ENCODE results near the gene MMRN1.

The MMRN1 gene

GRCh38 chr4:89942811-89943210 lies 48.2 kb downstream of the MMRN1 start:
- Histone ChIP-seq H3K27me3 (replicated peaks; ENCODE audit: insufficient read depth, low read length) (no peaks in the 10 kb centered on the region), H3K9me2 (replicated peaks; ENCODE audit: insufficient read depth, low read length) (no peaks in the 10 kb centered on the region), H3K4me1 (ENCODE audit: low read length) (no peaks in the 10 kb centered on the region), H3F3A (ENCODE audit: insufficient read depth, low read length) (no peaks in the 10 kb centered on the region), H4K20me1 (ENCODE audit: insufficient read depth, low read length) (no peaks in the 10 kb centered on the region), H3K4me2 (ENCODE audit: low read depth, low read length) (no peak overlapping the region), H2AFZ (ENCODE audit: low read length) (no peak overlapping the region), H3K36me3 (replicated peaks; ENCODE audit: insufficient read depth, low read length) (no peaks in the 10 kb centered on the region), H3K79me2 (ENCODE audit: low read length) (no peaks in the 10 kb centered on the region), H3K9ac (ENCODE audit: low read length) (no peak overlapping the region), H3K27ac (ENCODE audit: low read length) (no peak overlapping the region), H3K9me3 (replicated peaks; ENCODE audit: insufficient read depth, low read length) (no peaks in the 10 kb centered on the region), H3K4me3 (ENCODE audit: low read length) (no peak overlapping the region)
- TF ChIP-seq CTCF (IDR thresholded peaks at IDR 0.05; ENCODE audit: low read length): no peak
- TF ChIP-seq EZH2 (optimal IDR thresholded peaks at IDR 0.05; ENCODE audit: low read depth, low read length): no peak
- no peak for TF ChIP-seq EZH2phosphoT487 (IDR thresholded peaks at IDR 0.05; ENCODE audit: low read length)
- DNase-seq: no peak

- no peaks in the 10 kb centered on the region for H3K4me1 ChIP-seq (ENCODE audit: low read length)
- TF ChIP-seq EZH2phosphoT487 (IDR thresholded peaks at IDR 0.05; ENCODE audit: low read length): no peak
- TF ChIP-seq CTCF (IDR thresholded peaks at IDR 0.05; ENCODE audit: low read length): peak; percentile 57
- no peak for TF ChIP-seq EZH2 (optimal IDR thresholded peaks at IDR 0.05; ENCODE audit: low read depth, low read length)
- no peaks in the 10 kb centered on the region for H3K9me2 ChIP-seq (replicated peaks; ENCODE audit: insufficient read depth, low read length)
- H3K36me3 ChIP-seq (replicated peaks; ENCODE audit: insufficient read depth, low read length): no peaks in the 10 kb centered on the region
- peak; percentile 31 for DNase-seq
- no peak overlapping the region for H3K9ac ChIP-seq (ENCODE audit: low read length)
- no peaks in the 10 kb centered on the region for H4K20me1 ChIP-seq (ENCODE audit: insufficient read depth, low read length)
- H3K4me3 ChIP-seq (ENCODE audit: low read length): no peak overlapping the region
- H3K27ac ChIP-seq (ENCODE audit: low read length): no peak overlapping the region
- H3K4me2 ChIP-seq (ENCODE audit: low read depth, low read length): no peak overlapping the region
- no peaks in the 10 kb centered on the region for H3K79me2 ChIP-seq (ENCODE audit: low read length)
- H3F3A ChIP-seq (ENCODE audit: insufficient read depth, low read length): no peaks in the 10 kb centered on the region
- H3K27me3 ChIP-seq (replicated peaks; ENCODE audit: insufficient read depth, low read length): no peaks in the 10 kb centered on the region
- H2AFZ ChIP-seq (ENCODE audit: low read length): no peak overlapping the region
- no peaks in the 10 kb centered on the region for H3K9me3 ChIP-seq (replicated peaks; ENCODE audit: insufficient read depth, low read length)
Observed at GRCh38 chr4:89949782-89950387, 55.2 kb downstream of the MMRN1 start.

GRCh38 chr4:89952458-89952857 lies 57.8 kb downstream of the MMRN1 start:
- no peak overlapping the region for H3K4me2 ChIP-seq (ENCODE audit: low read depth, low read length)
- H3F3A ChIP-seq (ENCODE audit: insufficient read depth, low read length): no peaks in the 10 kb centered on the region
- H3K9me2 ChIP-seq (replicated peaks; ENCODE audit: insufficient read depth, low read length): no peaks in the 10 kb centered on the region
- TF ChIP-seq EZH2phosphoT487 (IDR thresholded peaks at IDR 0.05; ENCODE audit: low read length) (no peak), CTCF (IDR thresholded peaks at IDR 0.05; ENCODE audit: low read length) (no peak), EZH2 (optimal IDR thresholded peaks at IDR 0.05; ENCODE audit: low read depth, low read length) (no peak)
- no peak overlapping the region for H3K9ac ChIP-seq (ENCODE audit: low read length)
- no peaks in the 10 kb centered on the region for H3K9me3 ChIP-seq (replicated peaks; ENCODE audit: insufficient read depth, low read length)
- H3K79me2 ChIP-seq (ENCODE audit: low read length): no peaks in the 10 kb centered on the region
- no peak for DNase-seq
- no peak overlapping the region for H3K4me3 ChIP-seq (ENCODE audit: low read length)
- no peaks in the 10 kb centered on the region for H3K36me3 ChIP-seq (replicated peaks; ENCODE audit: insufficient read depth, low read length)
- no peak overlapping the region for H2AFZ ChIP-seq (ENCODE audit: low read length)
- no peaks in the 10 kb centered on the region for H3K27me3 ChIP-seq (replicated peaks; ENCODE audit: insufficient read depth, low read length)
- no peaks in the 10 kb centered on the region for H4K20me1 ChIP-seq (ENCODE audit: insufficient read depth, low read length)
- H3K4me1 ChIP-seq (ENCODE audit: low read length): no peaks in the 10 kb centered on the region
- H3K27ac ChIP-seq (ENCODE audit: low read length): no peak overlapping the region

All from MM.1S (cell line).